Liver (tissue), 9 donors: ENCODE results near the gene PSMB10. TPM values are rescaled to one million over a fixed set of nuclear protein-coding genes. Genes with fewer than 3 reads are reported as not detected.

Experiments
- DNase-seq: peaks from one replicate; pipeline ENCODE4 v3.0.0-alpha.2; 2017; ENCODE audit warnings: low spot score
- H3K27ac ChIP-seq, 2 donors: one replicate each; pipeline ENCODE4 v1.7.0; 2013; ENCODE audit warnings: inconsistent platforms in 2 of 2, low read length in 2 of 2, control low read depth in 1 of 2, low read depth in 1 of 2, mild to moderate bottlenecking in 1 of 2
- H3K27me3 ChIP-seq, 4 donors: one replicate each; pipeline versions ENCODE4 v1.6.1 to v1.7.0; 2013; ENCODE audit warnings: low read length in 3 of 4, inconsistent platforms in 1 of 4, mild to moderate bottlenecking in 1 of 4, moderate library complexity in 1 of 4; ENCODE audit not compliant: control insufficient read depth in 4 of 4, insufficient read depth in 4 of 4
- H3K36me3 ChIP-seq, 4 donors: one replicate each; pipeline versions ENCODE4 v1.6.1 to v1.7.0; 2013; ENCODE audit warnings: low read length in 3 of 4, mild to moderate bottlenecking in 3 of 4, low read depth in 1 of 4, moderate library complexity in 1 of 4; ENCODE audit not compliant: control insufficient read depth in 4 of 4, insufficient read depth in 3 of 4
- H3K4me1 ChIP-seq, 4 donors: one replicate each; pipeline versions ENCODE4 v1.6.1 to v1.7.0; 2013; ENCODE audit warnings: low read length in 3 of 4, mild to moderate bottlenecking in 3 of 4, moderate library complexity in 1 of 4; ENCODE audit not compliant: control insufficient read depth in 4 of 4, insufficient read depth in 4 of 4
- H3K4me3 ChIP-seq, 3 donors: one replicate each; pipeline versions ENCODE4 v1.6.1 to v1.7.0; 2013; ENCODE audit warnings: low read length in 3 of 3, control low read depth in 1 of 3, low read depth in 1 of 3, mild to moderate bottlenecking in 1 of 3
- H3K9ac ChIP-seq, 2 donors: one replicate each; pipeline ENCODE4 v1.7.0; 2013; ENCODE audit warnings: low read length in 2 of 2, mild to moderate bottlenecking in 2 of 2, moderate library complexity in 2 of 2, control low read depth in 1 of 2, low read depth in 1 of 2
- H3K9me3 ChIP-seq, 4 donors: one replicate each; pipeline versions ENCODE4 v1.6.1 to v1.7.0; 2013; ENCODE audit warnings: low read length in 3 of 4; ENCODE audit not compliant: control insufficient read depth in 4 of 4
- FOXA1 ChIP-seq: IDR thresholded peaks from 2 replicates; pipeline ENCODE4 v1.6.1; 2016; ENCODE audit warnings: antibody characterized with exemption
- FOXA2 ChIP-seq: IDR thresholded peaks from 2 replicates; pipeline ENCODE4 v1.6.1; 2016; ENCODE audit warnings: antibody characterized with exemption
- HNF4A ChIP-seq, 2 donors: conservative IDR thresholded peaks; 2 replicates each; pipeline ENCODE4 v1.6.1; 2016; ENCODE audit warnings: antibody characterized with exemption in 2 of 2, mild to moderate bottlenecking in 2 of 2
- JUND ChIP-seq, 2 donors: IDR thresholded peaks; 2 replicates each; pipeline ENCODE4 v1.6.1; 2016; ENCODE audit warnings: antibody characterized with exemption in 2 of 2
- MAX ChIP-seq: IDR thresholded peaks from 2 replicates; pipeline ENCODE4 v1.6.1; 2016; ENCODE audit warnings: antibody characterized with exemption
- RXRA ChIP-seq, 2 donors: IDR thresholded peaks; 2 replicates each; pipeline ENCODE4 v1.6.1; 2017 to 2018; ENCODE audit warnings: antibody characterized with exemption in 2 of 2, mild to moderate bottlenecking in 1 of 2
- SP1 ChIP-seq: IDR thresholded peaks from 2 replicates; pipeline ENCODE4 v1.6.1; 2018; ENCODE audit warnings: antibody characterized with exemption, mild to moderate bottlenecking
- TAF1 ChIP-seq: conservative IDR thresholded peaks from 2 replicates; pipeline ENCODE4 v1.6.1; 2016; ENCODE audit warnings: antibody characterized with exemption, mild to moderate bottlenecking
- YY1 ChIP-seq: IDR thresholded peaks from 2 replicates; pipeline ENCODE4 v1.6.1; 2016; ENCODE audit warnings: antibody characterized with exemption, mild to moderate bottlenecking
- ZBTB33 ChIP-seq: IDR thresholded peaks from 2 replicates; pipeline ENCODE4 v1.6.1; 2016; ENCODE audit warnings: antibody characterized with exemption
- WGBS: extraction: QIAGEN DNeasy Blood & Tissue Kit; methylation state at CpG from one replicate; pipeline ENCODE4 v1.1.7; 2013; 5-methylcytosine and 5-hydroxymethylcytosine counted together
- polyA plus RNA-seq, 2 donors: library from polyadenylated mRNA; stranded (reverse) in 1 of 2; unstranded in 1 of 2; fragments of 200-250 nt in 1 of 2; fragments of >200 nt in 1 of 2; fragmentation: Nextera tagmentation in 1 of 2; extraction: Ambion mirVana in 1 of 2; gene quantifications; one replicate each; pipeline versions ENCODE4 v1.2.1 to v1.2.3, GENCODE V29; 2013 to 2015
- total RNA-seq, 2 donors: library from RNA; depleted of rRNA; stranded (reverse); fragments of >200 nt; gene quantifications; one replicate each; pipeline ENCODE4 v1.2.3, GENCODE V29; 2014
- TF ChIP-seq, protein P1 (sequence below): fragments of 150-350 bp; IDR thresholded peaks from 2 replicates; pipeline ENCODE4 v1.5.1; 2017; ENCODE audit warnings: improper control_type of control experiment, low read depth, low read length; ENCODE audit not compliant: missing input control
- donor health status: healthy.
- donor health status: healthy.
- donor health status: healthy.
- donor health status: healthy.
- donor health status: healthy.

PSMB10 gene
- total and polyA plus RNA-seq, 4 donors = 24.8 to 48.2 (median 32.3) TPM

DNA sequence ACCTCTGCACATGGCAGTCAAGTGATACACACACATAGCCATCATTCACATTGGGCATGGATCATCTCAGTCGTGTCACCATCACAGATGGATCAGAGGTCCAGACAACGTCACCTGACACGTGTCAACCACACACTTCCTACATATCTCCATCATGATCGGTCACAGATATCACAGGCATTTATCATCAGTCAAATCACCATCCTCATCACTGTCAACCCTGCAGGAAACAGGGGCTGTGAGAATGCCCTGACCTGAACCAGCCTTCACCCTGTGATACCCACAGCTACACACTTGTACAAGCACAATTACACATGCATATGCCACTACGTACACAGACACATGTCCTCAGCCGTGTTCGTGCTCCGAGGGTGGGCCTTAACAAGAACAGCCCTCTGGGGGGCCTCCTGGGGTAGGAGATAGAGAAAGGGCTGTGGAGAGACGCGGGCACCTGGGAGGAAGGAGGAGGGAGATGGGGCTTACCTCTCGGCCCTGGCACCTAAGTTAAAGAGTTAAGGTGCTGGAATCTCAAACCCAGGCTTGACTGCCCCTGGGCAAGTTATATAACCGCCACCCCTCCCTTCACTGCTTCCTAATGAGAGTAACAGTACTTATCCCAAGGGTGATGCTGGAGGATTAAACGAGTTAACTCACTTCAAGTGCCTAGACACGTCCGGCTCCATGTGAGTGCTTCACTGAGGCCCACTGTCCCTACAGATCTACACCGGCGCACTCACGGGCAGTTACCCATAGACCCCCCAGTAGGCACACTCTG, 30.7 kb upstream of the PSMB10 start:
- H3K27ac ChIP-seq = peak overlapping the region; percentile 80 to 91
- H3K27me3 ChIP-seq = no peaks in the 10 kb centered on the region
- H3K4me1 ChIP-seq = peaks cover 3 to 26% (median 18%) of the 10 kb centered on the region in 4 donors
- TF ChIP-seq MAX = no peak
- TF ChIP-seq YY1 = no peak
- TF ChIP-seq TAF1 = no peak
- no peak for TF ChIP-seq RXRA (IDR thresholded peaks at IDR 0.05)
- no peak for TF ChIP-seq HNF4A (conservative IDR thresholded peaks at IDR 0.05)
- TF ChIP-seq SP1 = no peak
- TF ChIP-seq FOXA2 = no peak
- no peak for TF ChIP-seq ZBTB33
- no peak for TF ChIP-seq FOXA1
- no peak for TF ChIP-seq JUND (IDR thresholded peaks at IDR 0.05)
- H3K4me3 ChIP-seq = peak overlapping the region; percentile 66 to 82 (median 80)
- H3K9ac ChIP-seq = peak overlapping the region; percentile 57 to 88
- no peak for DNase-seq
- H3K36me3 ChIP-seq = no peaks in the 10 kb centered on the region
- no peaks in the 10 kb centered on the region for H3K9me3 ChIP-seq
- WGBS = 54% methylated on average over 18 of the region's 18 CpGs

GRCh38 chr16:67966549-67967182, 30.0 kb upstream of the PSMB10 start:
- Histone ChIP-seq H3K27ac (peak overlapping the region; percentile 11 to 34), H3K36me3 (no peaks in the 10 kb centered on the region), H3K9ac (no peak overlapping the region), H3K27me3 (no peaks in the 10 kb centered on the region), H3K4me3 (peak overlapping the region in 1 of 3 donors; percentile 6), H3K9me3 (no peaks in the 10 kb centered on the region), H3K4me1 (peaks cover 3 to 33% (median 18%) of the 10 kb centered on the region in 4 donors)
- DNase-seq = no peak
- TF ChIP-seq, protein P1, sequence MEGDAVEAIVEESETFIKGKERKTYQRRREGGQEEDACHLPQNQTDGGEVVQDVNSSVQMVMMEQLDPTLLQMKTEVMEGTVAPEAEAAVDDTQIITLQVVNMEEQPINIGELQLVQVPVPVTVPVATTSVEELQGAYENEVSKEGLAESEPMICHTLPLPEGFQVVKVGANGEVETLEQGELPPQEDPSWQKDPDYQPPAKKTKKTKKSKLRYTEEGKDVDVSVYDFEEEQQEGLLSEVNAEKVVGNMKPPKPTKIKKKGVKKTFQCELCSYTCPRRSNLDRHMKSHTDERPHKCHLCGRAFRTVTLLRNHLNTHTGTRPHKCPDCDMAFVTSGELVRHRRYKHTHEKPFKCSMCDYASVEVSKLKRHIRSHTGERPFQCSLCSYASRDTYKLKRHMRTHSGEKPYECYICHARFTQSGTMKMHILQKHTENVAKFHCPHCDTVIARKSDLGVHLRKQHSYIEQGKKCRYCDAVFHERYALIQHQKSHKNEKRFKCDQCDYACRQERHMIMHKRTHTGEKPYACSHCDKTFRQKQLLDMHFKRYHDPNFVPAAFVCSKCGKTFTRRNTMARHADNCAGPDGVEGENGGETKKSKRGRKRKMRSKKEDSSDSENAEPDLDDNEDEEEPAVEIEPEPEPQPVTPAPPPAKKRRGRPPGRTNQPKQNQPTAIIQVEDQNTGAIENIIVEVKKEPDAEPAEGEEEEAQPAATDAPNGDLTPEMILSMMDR = no peak
- 79% methylated on average over 3 of the region's 3 CpGs for WGBS
